IMR-90 (cell line): ENCODE results near the gene ABTB2.

Experiments
- BHLHE40 ChIP-seq: fragments of 150-350 bp; IDR thresholded peaks from 2 replicates; pipeline ENCODE4 v1.6.1; 2016; ENCODE audit warnings: mild to moderate bottlenecking, low read depth, low read length
- CEBPB ChIP-seq: IDR thresholded peaks from 2 replicates; pipeline ENCODE4 v1.6.1; 2012; ENCODE audit warnings: low read depth, low read length, improper control_type of control experiment
- CHD1 ChIP-seq: IDR thresholded peaks from 2 replicates; pipeline ENCODE4 v1.6.1; 2012; ENCODE audit warnings: low read depth, low read length, improper control_type of control experiment
- CTCF ChIP-seq: conservative IDR thresholded peaks from 2 replicates; pipeline ENCODE4 v1.5.1; 2012; ENCODE audit warnings: mild to moderate bottlenecking, low read depth, low read length, improper control_type of control experiment
- FOS ChIP-seq: fragments of 150-350 bp; IDR thresholded peaks from 2 replicates; pipeline ENCODE4 v1.6.1; 2016; ENCODE audit warnings: low read depth, low read length
- MAFK ChIP-seq: IDR thresholded peaks from 2 replicates; pipeline ENCODE4 v1.6.1; 2012; ENCODE audit warnings: low read depth, low read length, improper control_type of control experiment
- MAZ ChIP-seq: IDR thresholded peaks from 2 replicates; pipeline ENCODE4 v1.6.1; 2012; ENCODE audit warnings: low read depth, mild to moderate bottlenecking, low read length, improper control_type of control experiment, moderate library complexity, borderline replicate concordance
- MXI1 ChIP-seq: IDR thresholded peaks from 2 replicates; pipeline ENCODE4 v1.6.1; 2012; ENCODE audit warnings: low read depth, mild to moderate bottlenecking, low read length, moderate library complexity, borderline replicate concordance
- POLR2A ChIP-seq: IDR thresholded peaks from 2 replicates; pipeline ENCODE4 v1.6.1; 2012; ENCODE audit warnings: mild to moderate bottlenecking, low read depth, low read length
- RAD21 ChIP-seq: IDR thresholded peaks from 2 replicates; pipeline ENCODE4 v1.6.1; 2012; ENCODE audit warnings: low read length, improper control_type of control experiment
- RCOR1 ChIP-seq: IDR thresholded peaks from 2 replicates; pipeline ENCODE4 v1.6.1; 2012; ENCODE audit warnings: mild to moderate bottlenecking, low read length, improper control_type of control experiment; ENCODE audit not compliant: insufficient replicate concordance
- SMC3 ChIP-seq: fragments of 150-350 bp; IDR thresholded peaks from 2 replicates; pipeline ENCODE4 v1.6.1; 2016; ENCODE audit warnings: low read depth, mild to moderate bottlenecking, antibody characterized with exemption, low read length, moderate library complexity
- TF ChIP-seq, protein P1 (sequence below): fragments of 150-350 bp; IDR thresholded peaks from 2 replicates; pipeline ENCODE4 v1.6.1; 2017; ENCODE audit warnings: mild to moderate bottlenecking, antibody characterized with exemption, low read length, low read depth
- TF ChIP-seq, protein P2 (sequence below): fragments of 150-350 bp; IDR thresholded peaks from 2 replicates; pipeline ENCODE4 v1.6.1; 2016; ENCODE audit warnings: low read depth, mild to moderate bottlenecking, low read length, moderate library complexity, borderline replicate concordance

DNA sequence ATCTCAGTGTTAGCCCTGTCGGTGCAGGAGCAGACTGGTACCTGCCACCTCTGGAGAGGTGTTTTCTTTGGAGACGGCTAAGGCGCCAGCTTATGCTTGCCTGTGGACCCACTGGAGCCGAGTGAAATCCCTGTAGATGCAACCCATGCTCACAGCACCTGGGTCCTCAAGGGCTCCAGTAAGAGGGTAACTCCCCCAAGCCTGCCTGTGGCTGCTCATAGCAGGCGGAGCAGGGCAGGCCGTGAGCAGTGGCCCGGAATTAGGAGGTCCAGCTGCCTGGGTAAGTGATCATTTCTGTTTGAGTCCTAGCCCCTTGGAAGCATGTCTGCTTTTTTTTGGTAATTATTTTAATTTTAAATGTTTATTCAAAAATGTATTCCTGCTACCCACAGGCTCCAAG lies 208.5 kb downstream of the ABTB2 start:
- no peak for TF ChIP-seq CTCF
- TF ChIP-seq POLR2A, result no peak
- no peak for TF ChIP-seq RAD21
- no peak for TF ChIP-seq RCOR1
- TF ChIP-seq, protein P1, sequence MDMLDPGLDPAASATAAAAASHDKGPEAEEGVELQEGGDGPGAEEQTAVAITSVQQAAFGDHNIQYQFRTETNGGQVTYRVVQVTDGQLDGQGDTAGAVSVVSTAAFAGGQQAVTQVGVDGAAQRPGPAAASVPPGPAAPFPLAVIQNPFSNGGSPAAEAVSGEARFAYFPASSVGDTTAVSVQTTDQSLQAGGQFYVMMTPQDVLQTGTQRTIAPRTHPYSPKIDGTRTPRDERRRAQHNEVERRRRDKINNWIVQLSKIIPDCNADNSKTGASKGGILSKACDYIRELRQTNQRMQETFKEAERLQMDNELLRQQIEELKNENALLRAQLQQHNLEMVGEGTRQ, result no peak
- TF ChIP-seq MAFK, result no peak
- no peak for TF ChIP-seq FOS
- TF ChIP-seq BHLHE40, result no peak
- TF ChIP-seq CHD1, result no peak
- TF ChIP-seq CEBPB, result no peak
- no peak for TF ChIP-seq MAZ
- TF ChIP-seq MXI1, result no peak
- TF ChIP-seq, protein P2, sequence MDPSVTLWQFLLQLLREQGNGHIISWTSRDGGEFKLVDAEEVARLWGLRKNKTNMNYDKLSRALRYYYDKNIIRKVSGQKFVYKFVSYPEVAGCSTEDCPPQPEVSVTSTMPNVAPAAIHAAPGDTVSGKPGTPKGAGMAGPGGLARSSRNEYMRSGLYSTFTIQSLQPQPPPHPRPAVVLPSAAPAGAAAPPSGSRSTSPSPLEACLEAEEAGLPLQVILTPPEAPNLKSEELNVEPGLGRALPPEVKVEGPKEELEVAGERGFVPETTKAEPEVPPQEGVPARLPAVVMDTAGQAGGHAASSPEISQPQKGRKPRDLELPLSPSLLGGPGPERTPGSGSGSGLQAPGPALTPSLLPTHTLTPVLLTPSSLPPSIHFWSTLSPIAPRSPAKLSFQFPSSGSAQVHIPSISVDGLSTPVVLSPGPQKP, result no peak
- no peak for TF ChIP-seq SMC3
